Measurements from ENCODE around the gene SLIT1.

Gene SLIT1

GRCh38 chr10:97069576-97070362 is 116.0 kb downstream of the SLIT1 start:
- H2BK12ac ChIP-seq (ENCODE audit: low read length): no peak overlapping the region
- no peak for DNase-seq (ENCODE audit: low spot score)
- H3K36me3 ChIP-seq (replicated peaks in 1 of 2; ENCODE audit: control insufficient read depth in 2 of 2, insufficient read depth in 2 of 2, low read length in 2 of 2): no peaks in the 10 kb centered on the region
- no CpG with 5 or more reads among the region's 11 CpGs for WGBS, 2 donors (ENCODE audit: extremely low coverage in 2 of 2, insufficient read length in 2 of 2, insufficient replicate concordance in 1 of 2)
- H3K27ac ChIP-seq (replicated peaks; ENCODE audit: low read length): no peak overlapping the region
- H3K23ac ChIP-seq (ENCODE audit: low read depth, low read length, poor library complexity): no peak overlapping the region
- H3K18ac ChIP-seq (ENCODE audit: low read length): no peak overlapping the region
- no peak overlapping the region for H2AFZ ChIP-seq (ENCODE audit: low read length)
- no peak overlapping the region for H4K8ac ChIP-seq (ENCODE audit: low read depth, low read length)
- no peak overlapping the region for H2BK15ac ChIP-seq (ENCODE audit: low read length)
- H3K79me1 ChIP-seq (ENCODE audit: low read depth, low read length): no peaks in the 10 kb centered on the region
- H3K14ac ChIP-seq (ENCODE audit: low read length): no peak overlapping the region
- peaks cover 0 to 25% (median 0%) of the 10 kb centered on the region in 3 experiments for H3K27me3 ChIP-seq (ENCODE audit: control insufficient read depth in 3 of 3, insufficient read depth in 3 of 3, low read depth in 1 of 3, low read length in 3 of 3)
- H2AK5ac ChIP-seq (ENCODE audit: low read depth, low read length): no peak overlapping the region
- no peak overlapping the region for H3K4me2 ChIP-seq (ENCODE audit: insufficient read depth, low read length, poor library complexity, severe bottlenecking)
- H3K4me3 ChIP-seq (ENCODE audit: low read length in 2 of 2): no peak overlapping the region
- no peak overlapping the region for H3K9ac ChIP-seq (ENCODE audit: low read depth, low read length, poor library complexity)
- no peak overlapping the region for H2BK5ac ChIP-seq (ENCODE audit: low read length)
- H3K4ac ChIP-seq (ENCODE audit: low read length): no peak overlapping the region
- peaks cover 4 to 6% of the 10 kb centered on the region in 2 donors for H3K4me1 ChIP-seq (ENCODE audit: control insufficient read depth in 2 of 2, insufficient read depth in 1 of 2, low read depth in 1 of 2, low read length in 2 of 2)
- H2BK120ac ChIP-seq (ENCODE audit: low read depth, low read length): no peak overlapping the region
- H3K9me3 ChIP-seq (replicated peaks in 1 of 2; ENCODE audit: control insufficient read depth in 2 of 2, insufficient read depth in 1 of 2, low read depth in 1 of 2, low read length in 2 of 2): peaks cover 0 to 3% of the 10 kb centered on the region in 2 donors
- no peak overlapping the region for H4K91ac ChIP-seq (ENCODE audit: low read depth, low read length, poor library complexity)

- Histone ChIP-seq H2BK15ac (ENCODE audit: low read length) (no peak overlapping the region), H3K79me1 (ENCODE audit: low read depth, low read length) (no peaks in the 10 kb centered on the region), H3K23ac (ENCODE audit: low read depth, low read length, poor library complexity) (no peak overlapping the region), H3K9me3 (replicated peaks in 1 of 2; ENCODE audit: control insufficient read depth in 2 of 2, insufficient read depth in 1 of 2, low read depth in 1 of 2, low read length in 2 of 2) (peaks cover 0 to 3% of the 10 kb centered on the region in 2 donors), H3K9ac (ENCODE audit: low read depth, low read length, poor library complexity) (no peak overlapping the region), H3K36me3 (replicated peaks in 1 of 2; ENCODE audit: control insufficient read depth in 2 of 2, insufficient read depth in 2 of 2, low read length in 2 of 2) (no peaks in the 10 kb centered on the region), H3K14ac (ENCODE audit: low read length) (no peak overlapping the region), H2BK120ac (ENCODE audit: low read depth, low read length) (no peak overlapping the region), H4K8ac (ENCODE audit: low read depth, low read length) (no peak overlapping the region), H4K91ac (ENCODE audit: low read depth, low read length, poor library complexity) (no peak overlapping the region), H3K4me1 (ENCODE audit: control insufficient read depth in 2 of 2, insufficient read depth in 1 of 2, low read depth in 1 of 2, low read length in 2 of 2) (peaks cover 0 to 4% of the 10 kb centered on the region in 2 donors), H2AK5ac (ENCODE audit: low read depth, low read length) (no peak overlapping the region), H2BK5ac (ENCODE audit: low read length) (no peak overlapping the region), H2AFZ (ENCODE audit: low read length) (no peak overlapping the region), H3K27me3 (ENCODE audit: control insufficient read depth in 3 of 3, insufficient read depth in 3 of 3, low read depth in 1 of 3, low read length in 3 of 3) (peaks cover 0 to 21% (median 0%) of the 10 kb centered on the region in 3 experiments), H3K27ac (replicated peaks; ENCODE audit: low read length) (no peak overlapping the region), H3K18ac (ENCODE audit: low read length) (no peak overlapping the region), H2BK12ac (ENCODE audit: low read length) (no peak overlapping the region), H3K4me3 (ENCODE audit: low read length in 2 of 2) (no peak overlapping the region), H3K4me2 (ENCODE audit: insufficient read depth, low read length, poor library complexity, severe bottlenecking) (no peak overlapping the region), H3K4ac (ENCODE audit: low read length) (no peak overlapping the region)
- WGBS, 2 donors (ENCODE audit: extremely low coverage in 2 of 2, insufficient read length in 2 of 2, insufficient replicate concordance in 1 of 2): no CpG with 5 or more reads among the region's 2 CpGs
- no peak for DNase-seq (ENCODE audit: low spot score)
These were observed 116.7 kb downstream of the SLIT1 start for GRCh38 chr10:97069026-97069425.

GRCh38 chr10:97067716-97068391 is 117.9 kb downstream of the SLIT1 start:
- H3K23ac ChIP-seq (ENCODE audit: low read depth, low read length, poor library complexity): peak overlapping the region; percentile 38
- no peaks in the 10 kb centered on the region for H3K79me1 ChIP-seq (ENCODE audit: low read depth, low read length)
- H3K36me3 ChIP-seq (replicated peaks in 1 of 2; ENCODE audit: control insufficient read depth in 2 of 2, insufficient read depth in 2 of 2, low read length in 2 of 2): no peaks in the 10 kb centered on the region
- H4K8ac ChIP-seq (ENCODE audit: low read depth, low read length): no peak overlapping the region
- H3K27ac ChIP-seq (replicated peaks; ENCODE audit: low read length): no peak overlapping the region
- DNase-seq (ENCODE audit: low spot score): no peak
- no peak overlapping the region for H2BK12ac ChIP-seq (ENCODE audit: low read length)
- H3K27me3 ChIP-seq (ENCODE audit: control insufficient read depth in 3 of 3, insufficient read depth in 3 of 3, low read depth in 1 of 3, low read length in 3 of 3): peaks cover 0 to 13% (median 0%) of the 10 kb centered on the region in 3 experiments
- no peak overlapping the region for H4K91ac ChIP-seq (ENCODE audit: low read depth, low read length, poor library complexity)
- no peak overlapping the region for H3K4ac ChIP-seq (ENCODE audit: low read length)
- H3K14ac ChIP-seq (ENCODE audit: low read length): no peak overlapping the region
- H2BK15ac ChIP-seq (ENCODE audit: low read length): no peak overlapping the region
- H3K4me2 ChIP-seq (ENCODE audit: insufficient read depth, low read length, poor library complexity, severe bottlenecking): no peak overlapping the region
- no peak overlapping the region for H2BK5ac ChIP-seq (ENCODE audit: low read length)
- H3K4me1 ChIP-seq (ENCODE audit: control insufficient read depth in 2 of 2, insufficient read depth in 1 of 2, low read depth in 1 of 2, low read length in 2 of 2): no peaks in the 10 kb centered on the region
- H2AFZ ChIP-seq (ENCODE audit: low read length): no peak overlapping the region
- WGBS, 2 donors (ENCODE audit: extremely low coverage in 2 of 2, insufficient read length in 2 of 2, insufficient replicate concordance in 1 of 2): no CpG with 5 or more reads among the region's 16 CpGs
- no peak overlapping the region for H3K18ac ChIP-seq (ENCODE audit: low read length)
- no peak overlapping the region for H3K4me3 ChIP-seq (ENCODE audit: low read length in 2 of 2)
- H3K9me3 ChIP-seq (replicated peaks in 1 of 2; ENCODE audit: control insufficient read depth in 2 of 2, insufficient read depth in 1 of 2, low read depth in 1 of 2, low read length in 2 of 2): peaks cover 0 to 3% of the 10 kb centered on the region in 2 donors
- H2BK120ac ChIP-seq (ENCODE audit: low read depth, low read length): no peak overlapping the region
- no peak overlapping the region for H3K9ac ChIP-seq (ENCODE audit: low read depth, low read length, poor library complexity)
- no peak overlapping the region for H2AK5ac ChIP-seq (ENCODE audit: low read depth, low read length)

GRCh38 chr10:97066877-97067555 is 118.7 kb downstream of the SLIT1 start:
- H3K4ac ChIP-seq (ENCODE audit: low read length): no peak overlapping the region
- no CpG with 5 or more reads among the region's 13 CpGs for WGBS, 2 donors (ENCODE audit: extremely low coverage in 2 of 2, insufficient read length in 2 of 2, insufficient replicate concordance in 1 of 2)
- H3K23ac ChIP-seq (ENCODE audit: low read depth, low read length, poor library complexity): no peak overlapping the region
- H3K4me3 ChIP-seq (ENCODE audit: low read length in 2 of 2): no peak overlapping the region
- no peak overlapping the region for H2BK12ac ChIP-seq (ENCODE audit: low read length)
- no peak overlapping the region for H4K8ac ChIP-seq (ENCODE audit: low read depth, low read length)
- H2AK5ac ChIP-seq (ENCODE audit: low read depth, low read length): peak overlapping the region; percentile 35
- no peak for DNase-seq (ENCODE audit: low spot score)
- H3K27me3 ChIP-seq (ENCODE audit: control insufficient read depth in 3 of 3, insufficient read depth in 3 of 3, low read depth in 1 of 3, low read length in 3 of 3): peaks cover 0 to 9% (median 0%) of the 10 kb centered on the region in 3 experiments
- H3K18ac ChIP-seq (ENCODE audit: low read length): peak overlapping the region; percentile 44
- H3K36me3 ChIP-seq (replicated peaks in 1 of 2; ENCODE audit: control insufficient read depth in 2 of 2, insufficient read depth in 2 of 2, low read length in 2 of 2): no peaks in the 10 kb centered on the region
- H2BK5ac ChIP-seq (ENCODE audit: low read length): no peak overlapping the region
- no peak overlapping the region for H2BK120ac ChIP-seq (ENCODE audit: low read depth, low read length)
- H4K91ac ChIP-seq (ENCODE audit: low read depth, low read length, poor library complexity): no peak overlapping the region
- no peak overlapping the region for H3K27ac ChIP-seq (replicated peaks; ENCODE audit: low read length)
- no peak overlapping the region for H3K4me2 ChIP-seq (ENCODE audit: insufficient read depth, low read length, poor library complexity, severe bottlenecking)
- peak overlapping the region; percentile 39 for H3K14ac ChIP-seq (ENCODE audit: low read length)
- H3K79me1 ChIP-seq (ENCODE audit: low read depth, low read length): no peaks in the 10 kb centered on the region
- H3K4me1 ChIP-seq (ENCODE audit: control insufficient read depth in 2 of 2, insufficient read depth in 1 of 2, low read depth in 1 of 2, low read length in 2 of 2): peaks cover 5% of the 10 kb centered on the region in 2 donors
- H2AFZ ChIP-seq (ENCODE audit: low read length): no peak overlapping the region
- no peak overlapping the region for H3K9ac ChIP-seq (ENCODE audit: low read depth, low read length, poor library complexity)
- peaks cover 0 to 3% of the 10 kb centered on the region in 2 donors for H3K9me3 ChIP-seq (replicated peaks in 1 of 2; ENCODE audit: control insufficient read depth in 2 of 2, insufficient read depth in 1 of 2, low read depth in 1 of 2, low read length in 2 of 2)
- H2BK15ac ChIP-seq (ENCODE audit: low read length): no peak overlapping the region
